K562 (cell line): ENCODE results near the gene CARM1. TPM values are rescaled to one million over a fixed set of nuclear protein-coding genes. Genes with fewer than 3 reads are reported as not detected.
A peak's percentile ranks its signal among the peaks of the same experiment; 100 is the strongest.

Experiments used
- ATAC-seq: fragments of 200-7000 bp; cut with Tn5 transposase; 3 replicates; pipeline ENCODE4 v1.9.1; 2020; ENCODE audit warnings: moderate library complexity
- BruUV-seq: library from RNA; stranded (reverse); fragments of 400-500 nt; replicated peaks from 2 replicates; lab custom pipeline; 2021; lab: Mats Ljungman, UMichigan
- CTCF ChIA-PET: fragments of 300-600 bp; formaldehyde crosslinking; extraction: SDS; loops from one replicate; lab custom pipeline; 2021; ENCODE audit warnings: low intra/inter-chr PET ratio; lab: Yijun Ruan, JAX
- POLR2A ChIA-PET: fragments of 300-600, 350-650 bp; sonication (Branson Sonifier 250); formaldehyde crosslinking; extraction: SDS; loops from one replicate; lab custom pipeline; 2021; ENCODE audit warnings: antibody characterized with exemption, inconsistent platforms; lab: Yijun Ruan, JAX
- DNase-seq, 4 experiments: peaks; one replicate each; pipeline versions ENCODE4 v3.0.0 to v3.0.0-alpha.2; 2011 to 2018; ENCODE audit warnings: low spot score in 3 of 4, mixed read lengths in 3 of 4; ENCODE audit errors: extremely low read depth in 1 of 4
- FAIRE-seq: peaks from 2 replicates; lab custom pipeline; 2011; peaks lifted over from hg19 to GRCh38; lab: Jason Lieb, UNC
- H2AFZ ChIP-seq: 2 replicates; pipeline ENCODE4 v1.6.0; 2011; ENCODE audit warnings: low read depth, low read length, control low read depth, inconsistent platforms
- H3K27ac ChIP-seq: fragments of 200-600 bp; 3 replicates; pipeline ENCODE4 v1.8.0; 2011; ENCODE audit warnings: low read depth, mild to moderate bottlenecking, control low read depth, inconsistent platforms, low read length, moderate library complexity, mixed read lengths; ENCODE audit errors: extremely low read depth
- H3K27me3 ChIP-seq, 2 experiments: fragments of 300-600 bp in 1 of 2; 2 replicates in 1 of 2; 3 replicates in 1 of 2; pipeline versions ENCODE4 v1.6.0 to v1.8.0; 2011; ENCODE audit warnings: inconsistent platforms in 2 of 2, low read length in 2 of 2, mild to moderate bottlenecking in 1 of 2, mixed read lengths in 1 of 2, moderate library complexity in 1 of 2; ENCODE audit not compliant: control insufficient read depth in 2 of 2, insufficient read depth in 2 of 2
- H3K36me3 ChIP-seq: fragments of 300-600 bp; 3 replicates; pipeline ENCODE4 v1.8.0; 2011; ENCODE audit warnings: mild to moderate bottlenecking, low read length, inconsistent platforms; ENCODE audit not compliant: control insufficient read depth, insufficient read depth
- H3K4me1 ChIP-seq, 2 experiments: fragments of 200-600 bp in 1 of 2; replicated peaks in 1 of 2; 2 replicates in 1 of 2; 3 replicates in 1 of 2; pipeline versions ENCODE4 v1.5.1 to v1.8.0; 2011; ENCODE audit warnings: inconsistent platforms in 2 of 2, low read length in 2 of 2, mild to moderate bottlenecking in 1 of 2, mixed read lengths in 1 of 2, moderate library complexity in 1 of 2; ENCODE audit not compliant: control insufficient read depth in 2 of 2, insufficient read depth in 2 of 2
- H3K4me2 ChIP-seq: 2 replicates; pipeline ENCODE4 v1.6.1; 2011; ENCODE audit warnings: low read length, control low read depth, inconsistent platforms, mixed read lengths; ENCODE audit not compliant: insufficient read depth
- H3K4me3 ChIP-seq: fragments of 200-600 bp; sonication (generic), shearing (Covaris generic); 2 replicates; pipeline ENCODE4 v1.5.1; 2016; ENCODE audit warnings: control low read depth, inconsistent platforms
- H3K79me2 ChIP-seq: fragments of 200-600 bp; 3 replicates; pipeline ENCODE4 v1.8.0; 2011; ENCODE audit warnings: low read length, inconsistent platforms; ENCODE audit not compliant: control insufficient read depth, insufficient read depth
- H3K9ac ChIP-seq, 2 experiments: 2 replicates each; pipeline versions ENCODE4 v1.6.0 to v1.6.1; 2011; ENCODE audit warnings: low read depth in 2 of 2, low read length in 2 of 2, control low read depth in 1 of 2, inconsistent platforms in 1 of 2, mild to moderate bottlenecking in 1 of 2, mixed read lengths in 1 of 2; ENCODE audit not compliant: insufficient read depth in 1 of 2
- H3K9me1 ChIP-seq: one replicate; pipeline ENCODE4 v1.6.0; 2011; ENCODE audit warnings: inconsistent platforms, mild to moderate bottlenecking, low read length, moderate library complexity; ENCODE audit not compliant: control insufficient read depth, insufficient read depth
- H3K9me3 ChIP-seq: replicated peaks from 2 replicates; pipeline ENCODE4 v1.5.1; 2011; ENCODE audit warnings: low read depth, low read length, inconsistent platforms; ENCODE audit not compliant: control insufficient read depth, insufficient read depth
- H4K20me1 ChIP-seq: replicated peaks from 2 replicates; pipeline ENCODE4 v1.6.1; 2011; ENCODE audit warnings: low read length, inconsistent platforms, mixed read lengths; ENCODE audit not compliant: control insufficient read depth, insufficient read depth
- ADNP ChIP-seq: fragments of 200-800 bp; sonication (Bioruptor generic); IDR thresholded peaks from 2 replicates; pipeline ENCODE4 v1.6.1; 2016; ENCODE audit warnings: missing genetic modification characterization, missing compliant biosample characterization
- BCOR ChIP-seq: fragments of 450-650 bp; IDR thresholded peaks from 2 replicates; pipeline ENCODE4 v1.6.1; 2016
- CHD4 ChIP-seq: fragments of 200-600 bp; sonication (generic); IDR thresholded peaks from 3 replicates; pipeline ENCODE4 v1.6.1; 2012; ENCODE audit warnings: low read depth, mild to moderate bottlenecking, mixed read lengths, low read length, inconsistent platforms; ENCODE audit not compliant: insufficient read depth, insufficient replicate concordance, poor library complexity, severe bottlenecking
- GABPA ChIP-seq: fragments of 200-800 bp; sonication (Bioruptor generic); conservative IDR thresholded peaks from 2 replicates; pipeline ENCODE4 v1.6.1; 2016; ENCODE audit warnings: low read depth, missing genetic modification characterization, missing compliant biosample characterization
- KDM1A ChIP-seq, 2 experiments: fragments of 450-650 bp; IDR thresholded peaks; 2 replicates each; pipeline ENCODE4 v1.6.1; 2016; ENCODE audit warnings: mild to moderate bottlenecking in 2 of 2
- PTRF ChIP-seq: fragments of 450-650 bp; IDR thresholded peaks from 2 replicates; pipeline ENCODE4 v1.6.1; 2016; ENCODE audit warnings: mild to moderate bottlenecking, missing genetic modification characterization, missing compliant biosample characterization
- RBM25 ChIP-seq: fragments of 200-400 bp; formaldehyde crosslinking; IDR thresholded peaks from 2 replicates; pipeline ENCODE4 v1.6.1; 2018; ENCODE audit warnings: low read length, low read depth, moderate library complexity; ENCODE audit not compliant: severe bottlenecking
- ZBTB11 ChIP-seq, 3 experiments: fragments of 200-800 bp in 1 of 3; fragments of 250-450 bp in 1 of 3; fragments of 450-650 bp in 1 of 3; sonication (Bioruptor Pico) in 1 of 3; sonication (Bioruptor generic) in 1 of 3; formaldehyde crosslinking in 1 of 3; IDR thresholded peaks; 2 replicates each; pipeline versions ENCODE4 v1.6.1 to v1.8.0; 2016 to 2022; ENCODE audit warnings: mild to moderate bottlenecking in 2 of 3, missing genetic modification characterization in 2 of 3, missing compliant biosample characterization in 1 of 3, moderate library complexity in 1 of 3
- ZNF324 ChIP-seq: fragments of 250-450 bp; sonication (Bioruptor Pico); IDR thresholded peaks from 2 replicates; pipeline ENCODE4 v1.4.0; 2020; ENCODE audit warnings: mild to moderate bottlenecking
- ZNF785 ChIP-seq: fragments of 250-450 bp; sonication (Bioruptor Pico); IDR thresholded peaks from 2 replicates; pipeline ENCODE4 v1.4.0; 2020; ENCODE audit warnings: mild to moderate bottlenecking
- WGBS: fragments of 100-300 bp; shearing (Covaris generic); methylation state at CpG from one replicate; pipeline ENCODE4 v1.1.6; 2016; ENCODE audit warnings: low coverage, mixed read lengths; ENCODE audit not compliant: insufficient coverage; ENCODE audit errors: missing lambda C conversion rate; 5-methylcytosine and 5-hydroxymethylcytosine counted together
- in situ Hi-C: fragments of 300-500 bp; cut with MboI; formaldehyde crosslinking; loops from 4 replicates; pipeline ENCODE4 v1.15.0; 2018; ENCODE audit warnings: inconsistent platforms, mixed read lengths
- intact Hi-C: fragments of 100-400 bp; cut with micrococcal nuclease; formaldehyde crosslinking; loops from 2 replicates; pipeline ENCODE4 v1.14.2; 2022
- polyA plus RNA-seq, 8 experiments: library from polyadenylated mRNA; depleted of rRNA in 4 of 8; stranded (reverse) in 5 of 8; unstranded in 3 of 8; fragments of >200 nt; fragmentation: Nextera tagmentation in 2 of 8; fragmentation: Illumina TruSeq in 1 of 8; extraction: Ambion mirVana in 2 of 8; extraction: Trizol in 1 of 8; gene quantifications; 2 replicates each; pipeline versions ENCODE4 v1.2.1 to v1.2.3, GENCODE V29; 2011 to 2014; ENCODE audit warnings: inconsistent platforms in 1 of 8, missing spikeins in 1 of 8
- total RNA-seq, 7 experiments: library from RNA; depleted of rRNA in 6 of 7; stranded (reverse); fragments of >200 nt in 6 of 7; fragmentation: Illumina TruSeq in 2 of 7; extraction: Trizol in 2 of 7; gene quantifications; 2 replicates each; pipeline versions ENCODE4 v1.2.1 to v1.2.3, GENCODE V29; 2011 to 2021; ENCODE audit warnings: low replicate concordance in 1 of 7

CARM1 gene
- total and polyA plus RNA-seq, 9 of the 15 experiments (the other 6 are each of a cell fraction or from before 2014, with no cell fraction given), result 0.36 to 86.0 (median 29.7) TPM

DNA sequence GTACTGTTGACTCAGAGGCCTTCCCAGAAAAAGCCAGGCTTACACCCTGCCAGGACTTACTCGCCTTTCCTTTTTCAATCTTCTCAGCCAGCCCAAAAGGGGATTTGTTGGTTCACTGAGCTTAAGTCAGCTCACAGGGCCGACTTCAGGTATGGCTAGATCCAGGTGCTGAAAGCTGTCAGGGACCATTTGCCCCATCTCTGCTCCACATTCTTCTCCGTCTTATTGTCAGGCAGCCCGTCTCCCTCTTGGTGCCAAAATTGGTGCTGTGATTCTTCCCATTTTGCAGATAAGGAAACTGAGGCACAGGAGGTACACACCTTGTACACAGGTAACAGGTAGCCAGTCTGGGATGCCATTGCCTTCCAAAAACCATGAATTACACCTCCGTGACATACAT, 20.7 kb upstream of the CARM1 start:
- no TSS peak for BruUV-seq
- Histone ChIP-seq H3K4me1 (peaks cover 0 to 8% of the 10 kb centered on the region in 2 experiments; a peak in 1 of 5 replicates), H3K4me2 (no peak overlapping the region), H3K27me3 (no peaks in the 10 kb centered on the region), H3K9me3 (no peaks in the 10 kb centered on the region), H2AFZ (no peak overlapping the region), H3K27ac (no peak overlapping the region), H3K36me3 (no peaks in the 10 kb centered on the region), H3K79me2 (no peaks in the 10 kb centered on the region), H3K9ac (no peak overlapping the region; a peak in 1 of 4 replicates), H3K9me1 (no peaks in the 10 kb centered on the region), H4K20me1 (no peaks in the 10 kb centered on the region), H3K4me3 (no peak overlapping the region)
- intact Hi-C loops (no loop called here), in situ Hi-C loops (no loop called here)
- 33% methylated on average over 5 of the region's 5 CpGs for WGBS
- FAIRE-seq (no peak), DNase-seq (no peak), ATAC-seq (no peak)
- no peak for TF ChIP-seq ZNF324
- TF ChIP-seq CHD4, result peak; percentile 48
- peak; percentile 92 for TF ChIP-seq BCOR
- peak in 1 of 2 experiments; percentile 51; a peak in 1 of 4 replicates for TF ChIP-seq KDM1A (IDR thresholded peaks at IDR 0.05)
- no peak for TF ChIP-seq ZBTB11 (CRISPR knock-in tag; IDR thresholded peaks at IDR 0.05)
- no peak for TF ChIP-seq GABPA (tag)
- no peak for TF ChIP-seq ZNF785 (CRISPR knock-in tag)
- TF ChIP-seq PTRF (tag), result no peak
- TF ChIP-seq RBM25, result peak; percentile 77
- peak; percentile 57; the same call in 1 of the 2 replicates for TF ChIP-seq ADNP (tag)
- ChIA-PET CTCF (no interaction called here), POLR2A (interaction anchor here (2.2 kb wide), 1 partner anchor 14 kb away, joined by 10 read pairs; no protein-coding TSS in a partner anchor)
